Right lobe of liver (tissue), 6 donors: ENCODE measurements around the gene ITPKB. TPM values are rescaled to one million over a fixed set of nuclear protein-coding genes. Genes with fewer than 3 reads are reported as not detected.

ENCODE experiments used
- ATAC-seq, 4 donors: fragments of 200-7000 bp; cut with Tn5 transposase; one replicate each; pipeline ENCODE4 v1.9.1; 2020; ENCODE audit warnings: mild to moderate bottlenecking in 4 of 4, moderate library complexity in 4 of 4
- DNase-seq, 3 donors: peaks; one replicate each; pipeline ENCODE4 v3.0.0-alpha.2; 2020
- H3K27ac ChIP-seq, 3 donors: fragments of 200-600 bp; one replicate each; pipeline ENCODE4 v1.8.0; 2022
- H3K27me3 ChIP-seq, 2 donors: fragments of 200-600 bp; one replicate each; pipeline ENCODE4 v1.8.0; 2022
- H3K36me3 ChIP-seq, 4 donors: fragments of 200-600 bp; sonication (generic) in 1 of 4; one replicate each; pipeline versions ENCODE4 v1.5.1 to v1.8.0; 2017 to 2022; ENCODE audit warnings: control low read depth in 1 of 4
- H3K4me1 ChIP-seq, 4 donors: fragments of 200-600 bp; sonication (generic) in 1 of 4; one replicate each; pipeline versions ENCODE4 v1.5.1 to v1.8.0; 2017 to 2022; ENCODE audit warnings: control low read depth in 1 of 4
- H3K4me3 ChIP-seq, 3 donors: fragments of 200-600 bp; one replicate each; pipeline ENCODE4 v1.8.0; 2022
- H3K9me3 ChIP-seq, 4 donors: fragments of 200-600 bp; sonication (generic) in 1 of 4; one replicate each; pipeline versions ENCODE4 v1.5.1 to v1.8.0; 2017 to 2022; ENCODE audit warnings: control low read depth in 1 of 4
- POLR2A ChIP-seq: fragments of 450-650 bp; IDR thresholded peaks from one replicate; pipeline ENCODE4 v1.6.1; 2017; ENCODE audit warnings: antibody characterized with exemption, mild to moderate bottlenecking
- whole genome bisulfite sequencing: methylation state at CpG from one replicate; pipeline ENCODE4 v1.1.6; 2018; ENCODE audit warnings: low coverage, low lambda C conversion rate; ENCODE audit not compliant: insufficient coverage; ENCODE audit errors: missing lambda C conversion rate; 5-methylcytosine and 5-hydroxymethylcytosine counted together
- intact Hi-C, 2 donors: fragments of 100-400 bp; cut with DNase I; formaldehyde crosslinking; loops; one replicate each; pipeline versions ENCODE4 v1.11.2 to v1.14.1; 2022
- total RNA-seq, 6 experiments: library from RNA; depleted of rRNA in 2 of 6; stranded (reverse); fragments of >200 nt in 2 of 6; fragmentation: NEBNext Ultra II Directional in 3 of 6; extraction: Animal tissue kit (Norgen Biotek cat#: 25700) in 3 of 6; gene quantifications; one replicate each; pipeline versions ENCODE4 v1.1.0 to v1.2.4, GENCODE V29; 2016 to 2023
- TF ChIP-seq, protein P1 (sequence below), 4 donors: fragments of 200-600 bp in 3 of 4; fragments of 450-650 bp in 1 of 4; IDR thresholded peaks; one replicate each; pipeline versions ENCODE4 v1.5.1 to v1.8.0; 2016 to 2022; ENCODE audit warnings: antibody characterized with exemption in 4 of 4, mild to moderate bottlenecking in 2 of 4
- donor health status: DM: no; HTN: yes; CAD: no.
- donor health status: DM: no; HTN: no; CAD: no.
- donor health status: DM: no; HTN: no; CAD: no.
- donor health status: DM: no; HTN: yes; CAD: no.
- donor health status: DM: no; HTN: yes; CAD: no.

ITPKB gene
- total RNA-seq, 6 experiments from 2014 or later: 2.1 to 4.1 (median 3.4) TPM

GRCh38 chr1:226670073-226670472, 69.0 kb downstream of the ITPKB start:
- TF ChIP-seq, protein P1, sequence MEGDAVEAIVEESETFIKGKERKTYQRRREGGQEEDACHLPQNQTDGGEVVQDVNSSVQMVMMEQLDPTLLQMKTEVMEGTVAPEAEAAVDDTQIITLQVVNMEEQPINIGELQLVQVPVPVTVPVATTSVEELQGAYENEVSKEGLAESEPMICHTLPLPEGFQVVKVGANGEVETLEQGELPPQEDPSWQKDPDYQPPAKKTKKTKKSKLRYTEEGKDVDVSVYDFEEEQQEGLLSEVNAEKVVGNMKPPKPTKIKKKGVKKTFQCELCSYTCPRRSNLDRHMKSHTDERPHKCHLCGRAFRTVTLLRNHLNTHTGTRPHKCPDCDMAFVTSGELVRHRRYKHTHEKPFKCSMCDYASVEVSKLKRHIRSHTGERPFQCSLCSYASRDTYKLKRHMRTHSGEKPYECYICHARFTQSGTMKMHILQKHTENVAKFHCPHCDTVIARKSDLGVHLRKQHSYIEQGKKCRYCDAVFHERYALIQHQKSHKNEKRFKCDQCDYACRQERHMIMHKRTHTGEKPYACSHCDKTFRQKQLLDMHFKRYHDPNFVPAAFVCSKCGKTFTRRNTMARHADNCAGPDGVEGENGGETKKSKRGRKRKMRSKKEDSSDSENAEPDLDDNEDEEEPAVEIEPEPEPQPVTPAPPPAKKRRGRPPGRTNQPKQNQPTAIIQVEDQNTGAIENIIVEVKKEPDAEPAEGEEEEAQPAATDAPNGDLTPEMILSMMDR (IDR thresholded peaks at IDR 0.05): no peak
- no peak for TF ChIP-seq POLR2A
- 62% methylated on average over 7 of the region's 7 CpGs for WGBS
- no peak for ATAC-seq

GRCh38 chr1:226668173-226668560, 70.9 kb downstream of the ITPKB start:
- ATAC-seq (no peak), DNase-seq (no peak)
- H3K9me3 ChIP-seq: no peaks in the 10 kb centered on the region
- no peaks in the 10 kb centered on the region for H3K36me3 ChIP-seq
- intact Hi-C loops: no loop called here
- H3K27me3 ChIP-seq: no peaks in the 10 kb centered on the region
- no peak for TF ChIP-seq POLR2A
- TF ChIP-seq, protein P1 (IDR thresholded peaks at IDR 0.05): no peak
- no peaks in the 10 kb centered on the region for H3K4me1 ChIP-seq
- WGBS: 83% methylated on average over 5 of the region's 5 CpGs
- H3K27ac ChIP-seq: no peak overlapping the region
- no peak overlapping the region for H3K4me3 ChIP-seq

More at GRCh38 chr1:226670073-226670472, 69.0 kb downstream of the ITPKB start:
- Histone ChIP-seq H3K27ac (no peak overlapping the region), H3K9me3 (no peaks in the 10 kb centered on the region), H3K4me1 (no peaks in the 10 kb centered on the region), H3K36me3 (no peaks in the 10 kb centered on the region), H3K27me3 (no peaks in the 10 kb centered on the region), H3K4me3 (no peak overlapping the region)
- DNase-seq: no peak
- intact Hi-C loops: no loop called here

DNA sequence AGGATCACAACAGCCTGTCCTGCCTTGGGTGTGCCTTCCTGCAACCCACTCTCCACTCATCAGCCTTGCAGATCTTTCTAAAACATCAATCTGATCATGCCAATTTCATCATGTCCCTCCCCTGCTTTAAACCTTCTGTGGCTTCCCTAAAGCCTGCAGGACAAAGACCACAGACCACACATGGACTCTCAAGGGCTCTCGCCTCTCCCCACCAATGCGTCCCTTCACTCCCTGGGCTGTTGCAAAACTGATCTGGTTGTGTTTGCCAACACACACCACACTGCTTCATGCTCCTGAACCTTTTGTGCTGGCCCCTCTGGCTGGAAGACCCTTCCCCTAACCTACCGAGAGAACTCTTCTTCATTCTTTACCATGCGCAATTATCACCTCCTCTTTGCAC, 72.4 kb downstream of the ITPKB start:
- no peak for DNase-seq
- no peaks in the 10 kb centered on the region for H3K9me3 ChIP-seq
- no peak for ATAC-seq
- intact Hi-C loops: no loop called here
- no peak overlapping the region for H3K4me3 ChIP-seq
- H3K27me3 ChIP-seq: no peaks in the 10 kb centered on the region
- no peaks in the 10 kb centered on the region for H3K36me3 ChIP-seq
- WGBS: 85% methylated on average over 4 of the region's 4 CpGs
- peaks cover 0 to 9% (median 2%) of the 10 kb centered on the region in 4 donors for H3K4me1 ChIP-seq
- TF ChIP-seq, protein P1 (IDR thresholded peaks at IDR 0.05): no peak
- TF ChIP-seq POLR2A: no peak
- H3K27ac ChIP-seq: no peak overlapping the region

DNA sequence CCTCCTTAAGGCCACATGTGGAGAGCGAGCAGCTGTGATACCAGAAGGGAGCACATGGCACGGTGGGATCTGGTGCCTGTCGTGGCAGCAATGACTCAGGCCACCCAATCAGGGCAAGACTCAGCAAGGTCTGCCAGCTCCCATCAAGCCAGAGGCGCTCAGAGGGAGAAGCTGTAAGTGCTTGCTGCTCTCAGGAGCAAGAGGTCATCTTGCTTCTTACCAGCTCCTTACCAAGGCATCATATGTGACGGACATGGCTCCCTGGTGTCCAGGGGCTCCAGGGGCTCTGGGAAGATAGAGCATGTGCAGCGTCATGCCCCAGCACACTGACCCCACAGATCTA, 72.9 kb downstream of the ITPKB start:
- intact Hi-C loops: no loop called here
- 83% methylated on average over 1 of the region's 6 CpGs for WGBS

More for the DNA sequence above, 72.9 kb downstream of the ITPKB start:
- no peak for DNase-seq
- H3K9me3 ChIP-seq: no peaks in the 10 kb centered on the region
- H3K36me3 ChIP-seq: no peaks in the 10 kb centered on the region
- H3K27me3 ChIP-seq: no peaks in the 10 kb centered on the region
- ATAC-seq: no peak
- H3K27ac ChIP-seq: no peak overlapping the region
- peaks cover 0 to 10% (median 2%) of the 10 kb centered on the region in 4 donors for H3K4me1 ChIP-seq
- no peak overlapping the region for H3K4me3 ChIP-seq
- TF ChIP-seq, protein P1 (IDR thresholded peaks at IDR 0.05): no peak
- no peak for TF ChIP-seq POLR2A
